NCI-H69 (cell line): ENCODE measurements around the gene VCL.
"Not testable (repeated sequence)": the region's sequence is repeated elsewhere in the genome, so short reads cannot be mapped to it uniquely, and the experiment has no call there.

Experiments
- DNase-seq: peaks from one replicate; lab custom pipeline; 2025; lab: John Stamatoyannopoulos, UW

The VCL gene

GRCh38 chr10:73997787-73998622 is at the start of gene VCL:
Gene VCL, plus strand, starts transcription at chr10:73998116. Its CDS starts 92 bp downstream, at chr10:73998208.
- DNase-seq: peak; percentile 97

GRCh38 chr10:73948947-73949633 is 48.8 kb upstream of the VCL start:
- no peak for DNase-seq

- DNase-seq: peak; percentile 30
Measured at GRCh38 chr10:73950155-73950948, 47.6 kb upstream of the VCL start.

- no peak for DNase-seq
Measured at GRCh38 chr10:73953665-73954064, 44.3 kb upstream of the VCL start.

GRCh38 chr10:73954737-73955136 is 43.2 kb upstream of the VCL start:
- no peak for DNase-seq

GRCh38 chr10:73955719-73956118 is 42.2 kb upstream of the VCL start:
- DNase-seq: no peak

GRCh38 chr10:73956476-73957359 is 41.2 kb upstream of the VCL start:
- DNase-seq: no peak

GRCh38 chr10:73959484-73960243 is 38.3 kb upstream of the VCL start:
- no peak for DNase-seq

- no peak for DNase-seq
Measured at GRCh38 chr10:73962386-73962785, 35.5 kb upstream of the VCL start.

- not testable (repeated sequence) for DNase-seq
Measured at GRCh38 chr10:73963533-73963932, 34.4 kb upstream of the VCL start.

- no peak for DNase-seq
Measured at GRCh38 chr10:73964743-73965142, 33.2 kb upstream of the VCL start.

GRCh38 chr10:73965267-73965889 is 32.5 kb upstream of the VCL start:
- DNase-seq: not testable (repeated sequence)

- peak; percentile 87 for DNase-seq
Measured at GRCh38 chr10:73965890-73966768, 31.8 kb upstream of the VCL start.

- DNase-seq: no peak
Measured at GRCh38 chr10:73967022-73967429, 30.9 kb upstream of the VCL start.

GRCh38 chr10:73967544-73967943 is 30.4 kb upstream of the VCL start:
- DNase-seq: no peak

GRCh38 chr10:73968098-73968521 is 29.8 kb upstream of the VCL start:
- DNase-seq: no peak

- no peak for DNase-seq
Measured at GRCh38 chr10:73969224-73969841, 28.6 kb upstream of the VCL start.

- DNase-seq: no peak
Measured at GRCh38 chr10:73970845-73971244, 27.1 kb upstream of the VCL start.
